H1 (cell line): Measurements from ENCODE around the gene FOXB1. TPM values are rescaled to one million over a fixed set of nuclear protein-coding genes. Genes with fewer than 3 reads are reported as not detected.
A peak's percentile ranks its signal among the peaks of the same experiment; 100 is the strongest.

ENCODE experiments used
- MAX ChIP-seq: IDR thresholded peaks from 2 replicates; pipeline ENCODE4 v1.6.1; 2012; ENCODE audit warnings: inconsistent platforms
- TEAD4 ChIP-seq: IDR thresholded peaks from 2 replicates; pipeline ENCODE4 v1.6.1; 2012; ENCODE audit warnings: low read depth, low read length, inconsistent platforms, mixed read lengths
- ZNF274 ChIP-seq: IDR thresholded peaks from 2 replicates; pipeline ENCODE4 v1.7.0; 2012; ENCODE audit warnings: low read length, borderline replicate concordance; ENCODE audit errors: extremely low read depth
- polyA plus RNA-seq, 7 experiments: library from polyadenylated mRNA; depleted of rRNA in 3 of 7; stranded (reverse) in 5 of 7; unstranded in 2 of 7; fragments of >200 nt in 5 of 7; fragments of 200-250 nt in 2 of 7; gene quantifications; 1 replicate in 5 of 7; 2 replicates in 1 of 7; 4 replicates in 1 of 7; pipeline versions ENCODE4 v1.2.1 to v1.2.3, GENCODE V29; 2011 to 2013; ENCODE audit warnings: missing spikeins in 2 of 7, mixed read lengths in 2 of 7
- total RNA-seq: library from RNA; stranded (reverse); fragmentation: NEBNext Ultra II Directional; extraction: Animal tissue kit (Norgen Biotek cat#: 25700); gene quantifications from 2 replicates; pipeline ENCODE4 v1.2.1, GENCODE V29; 2021

FOXB1 gene
- total and polyA plus RNA-seq, 2 of the 8 experiments (the other 6 are each of a cell fraction or from before 2014, with no cell fraction given) = 0.92 to 1.5 TPM

GRCh38 chr15:59997070-59997701 is 6.9 kb upstream of the FOXB1 start (continued):
- TF ChIP-seq ZNF274 = no peak
- peak; percentile 66 for TF ChIP-seq MAX
- no peak for TF ChIP-seq TEAD4
